HG03039 (cell line): ENCODE measurements around the gene EPN2.

Experiments
- ATAC-seq: cut with Tn5 transposase; IDR thresholded peaks from one replicate; pipeline ENCODE4 v1.9.1; 2021; ENCODE audit warnings: mild to moderate bottlenecking, moderate library complexity; ENCODE audit not compliant: unreplicated experiment

The EPN2 gene

DNA sequence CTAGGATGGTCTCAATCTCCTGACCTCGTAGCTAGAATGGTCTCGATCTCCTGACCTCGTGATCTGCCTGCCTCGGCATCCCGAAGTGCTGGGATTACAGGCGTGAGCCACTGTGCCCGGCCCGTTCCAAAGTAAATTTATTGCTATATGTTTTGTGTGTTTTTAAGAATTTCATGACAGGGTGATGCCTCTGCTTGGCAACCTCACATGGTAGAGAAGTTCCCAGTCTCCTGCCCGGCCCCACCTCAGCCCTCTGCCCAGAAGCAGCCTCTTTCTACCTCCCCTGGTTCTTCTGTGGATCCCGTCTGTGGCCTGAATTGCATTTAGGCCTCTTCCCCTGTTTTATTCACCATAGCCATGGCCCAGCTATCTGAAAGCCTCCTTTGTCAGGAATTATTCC, 70.4 kb downstream of the EPN2 start:
- no peak for ATAC-seq

DNA sequence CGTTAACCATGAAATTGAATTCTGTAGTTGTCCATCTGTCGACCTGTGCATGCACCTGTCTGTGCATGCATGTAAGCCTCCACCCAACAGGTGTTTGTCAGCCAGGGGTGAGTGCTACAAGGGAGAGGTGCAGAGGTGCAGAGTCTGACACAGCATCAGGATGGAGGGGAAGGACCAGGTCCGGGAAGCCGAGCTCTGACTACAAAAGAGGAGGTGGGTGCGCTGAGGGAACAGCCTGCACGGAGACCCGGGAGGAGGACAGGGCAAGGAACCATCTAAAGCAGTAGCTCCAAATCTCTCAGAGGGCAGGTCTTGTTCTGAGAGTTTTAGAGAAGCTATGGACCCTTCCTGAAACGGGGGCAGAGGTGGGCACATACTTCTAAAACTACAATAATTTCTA, 71.2 kb downstream of the EPN2 start:
- ATAC-seq: no peak

DNA sequence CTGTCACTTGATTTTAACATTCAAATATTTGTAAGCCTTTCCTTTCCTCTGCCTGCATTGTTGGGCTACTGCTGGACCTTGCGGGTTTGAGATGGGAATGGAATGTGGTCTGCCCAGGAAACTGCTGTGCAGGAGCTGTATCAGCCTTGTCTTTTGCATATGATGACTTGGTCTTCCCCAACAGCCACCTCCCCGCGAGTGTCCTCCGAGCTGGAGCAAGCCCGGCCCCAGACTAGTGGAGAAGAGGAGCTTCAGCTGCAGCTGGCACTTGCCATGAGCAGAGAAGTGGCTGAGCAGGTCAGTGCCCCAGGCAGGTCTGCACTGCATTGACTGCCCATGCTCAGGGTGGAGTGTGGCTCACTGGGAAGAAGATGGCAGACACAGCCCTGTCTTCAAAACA, 72.5 kb downstream of the EPN2 start:
- no peak for ATAC-seq

DNA sequence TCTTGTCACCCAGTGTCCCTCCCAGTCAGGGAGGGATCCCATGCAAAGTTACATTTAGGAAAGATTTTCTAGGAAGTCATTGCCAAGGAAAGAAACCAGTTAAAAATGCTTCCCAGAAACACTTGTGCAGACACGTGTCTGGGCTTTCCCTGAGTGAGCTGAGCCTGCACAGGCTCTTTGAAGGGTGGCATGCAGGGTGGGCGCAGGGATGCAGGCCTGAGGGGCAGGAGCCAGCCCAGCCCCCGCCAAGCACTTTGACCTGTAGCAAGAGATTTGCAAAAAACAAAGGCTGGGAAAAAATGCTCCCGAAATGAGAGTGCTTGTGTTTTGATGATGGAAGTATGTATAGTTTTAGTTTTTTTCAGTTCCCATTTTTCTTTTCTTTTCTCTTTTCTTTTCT, 73.0 kb downstream of the EPN2 start:
- no peak for ATAC-seq

DNA sequence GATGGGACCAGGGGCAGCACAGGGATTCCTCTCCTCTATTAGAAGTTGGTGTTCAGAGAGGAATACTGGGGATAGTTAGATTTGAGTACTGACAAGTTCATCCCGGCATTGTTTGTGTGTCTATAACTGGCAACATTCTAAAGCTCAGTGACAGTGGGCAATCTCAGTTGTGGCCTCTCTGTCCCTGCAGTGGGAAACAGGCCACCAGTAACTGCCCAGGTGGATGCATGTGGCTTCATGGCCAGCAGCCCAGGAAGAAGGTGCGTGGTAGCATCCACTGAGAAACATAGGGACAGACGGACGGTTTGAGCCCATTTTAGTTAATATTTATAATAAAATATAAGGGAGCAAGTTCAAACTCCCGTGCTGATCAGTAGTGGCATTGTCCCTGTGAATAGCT, 73.8 kb downstream of the EPN2 start:
- no peak for ATAC-seq

DNA sequence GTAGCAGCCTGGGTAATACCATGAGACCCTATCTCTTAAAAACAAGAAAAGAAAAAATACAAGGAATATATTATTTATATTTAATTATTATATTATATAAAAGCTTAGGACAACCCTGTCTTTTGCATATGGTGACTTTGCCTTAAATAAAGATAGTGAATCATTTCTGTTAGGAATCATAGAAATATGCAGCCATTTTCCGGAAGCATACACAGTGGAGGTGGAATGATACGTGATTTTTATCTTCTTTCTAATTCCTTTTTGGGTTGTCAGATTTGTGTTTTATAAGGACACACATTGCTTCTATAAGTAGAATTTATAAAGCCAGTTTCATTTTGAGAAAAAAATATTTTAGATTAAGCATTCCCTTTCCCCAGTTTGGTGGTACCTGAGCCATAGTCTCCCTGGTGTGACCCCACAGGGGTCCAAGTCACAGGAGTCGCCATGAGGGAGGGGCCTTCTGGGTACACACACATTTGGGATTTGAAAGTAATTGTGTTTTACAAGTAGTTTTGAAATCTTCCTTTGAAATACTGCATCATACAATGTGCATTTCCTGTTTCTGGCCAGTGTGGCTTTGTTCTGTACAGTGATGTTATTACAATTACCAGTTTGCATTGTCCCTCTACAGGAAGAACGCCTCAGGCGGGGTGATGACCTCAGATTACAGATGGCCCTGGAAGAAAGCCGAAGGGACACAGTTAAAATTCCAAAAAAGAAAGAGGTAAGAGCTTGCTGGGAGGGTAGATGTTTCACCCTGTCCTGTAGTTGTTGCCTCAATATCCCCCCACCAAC, 74.5 kb downstream of the EPN2 start:
- no peak for ATAC-seq

DNA sequence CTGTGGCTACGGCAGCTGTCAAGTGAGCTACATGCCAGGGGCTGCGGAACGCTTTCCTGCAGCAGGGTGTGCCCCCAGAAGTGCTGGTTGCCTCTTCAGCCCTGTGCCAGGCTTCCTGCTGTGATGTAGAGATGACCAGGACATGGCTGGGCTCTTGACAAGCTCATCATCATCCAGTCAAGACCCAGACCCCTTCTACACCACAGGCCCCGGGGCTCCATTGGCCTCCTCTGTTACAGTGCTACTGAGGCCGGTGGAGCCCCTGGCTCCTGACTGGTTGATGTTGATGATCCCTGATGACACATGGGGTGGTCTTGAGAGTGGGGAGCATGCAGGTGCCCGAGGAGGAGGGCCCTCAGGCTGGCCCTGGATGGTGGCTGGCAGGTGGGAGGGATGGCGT, 75.2 kb downstream of the EPN2 start:
- no peak for ATAC-seq

DNA sequence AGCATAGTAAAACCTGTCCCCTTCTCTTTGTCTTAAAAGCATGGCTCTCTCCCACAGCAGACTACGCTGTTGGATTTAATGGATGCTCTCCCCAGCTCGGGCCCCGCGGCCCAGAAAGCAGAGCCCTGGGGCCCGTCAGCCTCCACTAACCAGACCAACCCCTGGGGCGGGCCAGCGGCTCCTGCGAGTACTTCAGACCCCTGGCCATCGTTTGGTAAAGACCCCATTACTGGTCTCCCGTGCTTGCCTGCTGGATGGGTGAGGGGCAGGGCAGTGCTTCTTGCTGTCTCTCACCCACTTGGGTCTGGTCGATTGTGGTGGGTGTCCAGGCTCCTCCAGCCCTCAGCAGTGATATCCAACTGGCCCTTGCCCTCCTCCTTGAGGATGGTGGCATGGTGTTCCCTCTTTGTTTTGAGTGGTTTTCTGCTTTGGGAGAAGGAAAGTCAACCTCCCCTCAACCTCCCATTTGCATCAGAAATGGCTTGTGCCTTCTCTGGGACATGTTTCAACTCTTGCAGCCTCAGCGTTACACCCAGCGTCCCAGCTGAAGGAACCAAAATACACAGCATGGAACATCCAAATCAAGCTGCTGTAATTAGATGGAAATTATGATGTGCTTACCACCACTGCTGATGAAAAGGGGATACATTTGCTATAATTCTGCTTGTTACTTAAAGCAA, 76.0 kb downstream of the EPN2 start:
- no peak for ATAC-seq

DNA sequence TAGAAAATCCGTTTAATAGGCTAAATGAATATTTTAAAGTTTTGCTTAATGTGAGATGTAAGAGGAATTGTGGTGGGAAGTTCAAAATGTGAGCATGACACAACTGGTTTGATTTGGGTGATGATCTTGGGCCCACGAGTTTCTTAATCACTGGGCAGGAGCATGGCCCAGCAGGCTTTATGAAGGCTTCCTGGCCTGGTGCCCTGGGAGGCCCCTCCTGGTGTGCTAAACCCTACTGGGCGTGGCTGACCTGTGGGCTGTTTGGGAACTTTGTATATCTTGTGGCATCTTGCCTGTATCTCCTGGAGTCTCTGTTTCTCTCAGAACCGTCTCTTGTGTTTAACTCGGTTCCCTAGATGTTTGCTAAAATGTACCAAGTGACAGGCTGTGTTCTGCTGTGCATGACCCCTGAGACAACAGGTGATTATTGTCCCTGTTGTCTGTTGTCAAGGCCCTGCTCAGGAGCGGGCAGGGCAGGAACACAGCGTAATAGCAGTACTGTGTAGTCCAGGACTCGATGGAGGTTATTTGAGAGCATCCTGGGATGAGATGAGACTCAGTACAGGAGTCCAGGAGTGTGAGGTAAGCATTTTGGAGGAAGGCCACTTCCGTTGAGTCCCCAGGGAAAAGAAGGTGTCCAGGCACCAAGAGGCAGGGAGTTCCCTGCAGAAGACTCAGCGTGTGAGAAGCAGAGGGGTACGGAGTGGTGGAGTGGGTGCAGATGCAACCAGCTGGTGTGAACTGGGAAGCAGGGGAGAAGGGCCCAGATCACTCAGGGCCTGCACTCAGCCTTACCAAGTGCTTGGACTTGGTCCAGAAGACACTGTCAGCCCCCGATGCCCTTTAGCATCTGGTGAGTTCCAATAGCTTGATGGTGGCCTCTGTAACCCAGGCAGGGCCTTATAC, 76.8 kb downstream of the EPN2 start:
- no peak for ATAC-seq

DNA sequence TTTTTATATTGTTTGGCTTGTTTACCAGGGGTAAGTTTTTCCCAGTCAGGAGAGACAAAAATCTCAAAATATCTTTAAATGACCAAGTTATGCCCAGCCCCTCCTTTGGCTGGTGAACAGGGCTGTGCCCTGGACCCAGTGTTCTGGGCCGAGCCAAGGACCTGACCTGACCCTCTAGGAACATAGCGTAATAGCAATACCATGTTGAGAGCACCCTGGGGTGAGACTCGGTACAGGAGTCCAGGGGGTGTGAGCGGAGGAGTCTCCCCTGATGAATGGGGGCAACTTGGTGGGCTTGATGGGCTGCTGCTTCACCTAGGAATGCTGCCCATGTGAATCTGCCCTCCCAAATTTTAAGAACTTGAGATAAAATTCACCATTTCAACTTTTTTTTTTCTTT, 77.9 kb downstream of the EPN2 start:
- ATAC-seq: no peak

DNA sequence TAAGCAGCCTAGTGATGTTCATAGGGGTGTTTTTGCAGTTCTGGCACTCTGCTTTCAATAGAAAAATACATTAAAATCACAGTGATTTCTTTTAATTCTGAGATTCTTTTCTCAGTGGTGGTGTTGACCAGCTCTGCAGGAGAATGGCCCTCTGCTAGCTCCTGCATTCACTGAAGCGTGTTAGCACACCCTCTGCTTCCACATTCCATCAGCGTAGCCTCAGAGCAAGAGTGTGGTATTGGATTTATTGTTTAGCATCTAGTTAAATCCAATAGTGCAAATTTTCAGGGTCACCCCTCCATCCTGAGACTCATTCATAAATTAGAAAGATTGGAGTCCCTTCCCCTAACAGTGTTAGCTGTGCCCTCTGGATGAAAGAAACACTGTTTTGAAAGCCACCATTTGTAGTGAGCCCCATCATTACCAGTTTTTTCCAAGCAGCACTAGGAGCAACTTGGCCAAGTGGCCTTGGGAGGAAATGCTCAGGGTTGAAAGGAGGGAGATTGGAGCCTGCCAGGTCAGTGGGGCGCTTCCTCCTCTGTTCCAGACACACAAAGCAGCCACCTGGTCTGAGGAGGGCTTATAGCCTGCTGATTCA, 79.7 kb downstream of the EPN2 start:
- no peak for ATAC-seq

DNA sequence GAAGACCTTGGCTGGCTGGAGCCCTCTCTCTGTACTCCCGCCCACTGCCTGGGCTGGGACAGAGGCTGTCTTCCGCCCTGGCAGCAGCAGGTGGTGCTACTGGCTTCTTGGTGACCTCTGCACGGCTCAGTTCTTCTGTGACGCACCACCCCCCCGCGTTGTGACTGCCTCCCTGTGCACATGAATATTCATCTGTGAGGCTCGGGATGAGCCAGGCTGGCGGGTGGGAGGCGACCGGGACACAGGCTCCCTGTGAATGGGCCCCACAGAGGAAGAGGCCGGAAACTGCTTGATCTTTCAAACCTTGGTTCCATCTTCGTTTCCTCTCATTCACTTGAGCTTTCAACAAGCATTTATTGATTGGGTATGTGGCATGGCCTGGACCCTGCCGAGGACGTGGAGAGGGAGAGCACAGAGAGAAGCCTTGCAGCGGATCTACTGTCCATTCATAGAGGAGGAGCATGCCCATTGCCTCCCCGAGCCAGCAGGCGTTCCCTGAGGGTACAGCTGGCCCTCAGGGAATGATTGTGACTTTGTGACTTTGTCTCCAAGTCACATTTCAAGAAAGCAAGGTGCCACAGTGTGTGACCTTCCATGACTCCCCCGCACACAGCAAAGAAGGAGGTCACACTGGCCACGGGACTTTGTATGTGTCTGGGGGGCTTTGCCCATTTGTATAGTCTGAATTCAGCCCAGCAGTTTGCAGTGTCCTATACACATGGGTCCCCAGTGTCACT, 80.4 kb downstream of the EPN2 start:
- no peak for ATAC-seq

DNA sequence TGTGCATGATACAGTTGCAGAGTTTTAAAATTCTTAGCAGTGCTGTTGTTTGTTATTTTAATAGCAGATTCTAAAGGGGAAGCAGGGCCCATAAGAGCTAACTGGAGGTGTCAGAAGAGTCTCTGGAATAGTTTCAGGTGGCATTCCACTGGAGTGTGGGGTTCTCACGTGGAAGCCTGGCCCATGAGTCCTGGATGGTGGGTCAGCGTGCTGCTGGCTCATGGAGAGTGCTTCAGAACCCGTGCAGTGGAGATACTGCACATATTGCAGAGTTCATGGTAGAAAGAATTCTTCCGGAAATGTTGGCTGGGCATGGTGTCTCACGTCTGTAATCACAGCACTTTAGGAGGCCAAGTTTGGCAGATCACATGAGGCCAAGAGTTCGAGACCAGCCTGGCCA, 81.4 kb downstream of the EPN2 start:
- ATAC-seq: no peak

DNA sequence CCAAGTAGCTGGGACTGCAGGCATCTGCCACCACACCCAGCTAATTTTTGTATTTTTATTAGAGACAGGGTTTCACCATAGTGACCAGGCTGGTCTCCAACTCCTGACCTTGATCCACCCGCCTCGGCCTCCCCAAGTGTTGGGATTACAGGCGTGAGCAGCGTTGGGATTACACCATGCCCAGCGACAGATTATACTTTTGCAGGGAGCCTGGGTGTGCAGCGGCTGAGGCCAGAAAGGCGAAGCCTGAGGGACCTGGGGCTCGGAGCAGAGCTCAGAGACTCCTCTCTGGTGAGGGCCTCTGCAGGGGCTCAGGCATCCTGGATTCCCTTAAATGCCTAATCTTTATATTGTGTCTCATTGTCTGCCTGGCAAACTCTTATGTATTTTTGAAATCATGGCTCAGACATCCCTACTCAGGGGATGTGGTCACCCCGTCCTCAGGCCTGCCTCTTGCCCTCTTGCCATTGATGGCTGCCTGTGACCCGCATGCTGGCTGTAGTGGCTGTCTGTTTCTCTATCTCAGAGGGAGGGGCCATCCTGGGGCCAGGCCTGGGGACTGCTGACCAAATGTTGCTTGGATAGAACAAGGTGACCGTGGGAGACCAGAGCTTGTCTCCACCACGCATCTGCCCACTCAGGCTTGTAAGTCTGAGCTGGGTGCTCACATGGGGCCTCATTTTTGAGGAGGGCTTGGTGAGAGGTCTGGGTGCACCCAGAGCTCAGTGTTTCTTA, 82.8 kb downstream of the EPN2 start:
- ATAC-seq: no peak

DNA sequence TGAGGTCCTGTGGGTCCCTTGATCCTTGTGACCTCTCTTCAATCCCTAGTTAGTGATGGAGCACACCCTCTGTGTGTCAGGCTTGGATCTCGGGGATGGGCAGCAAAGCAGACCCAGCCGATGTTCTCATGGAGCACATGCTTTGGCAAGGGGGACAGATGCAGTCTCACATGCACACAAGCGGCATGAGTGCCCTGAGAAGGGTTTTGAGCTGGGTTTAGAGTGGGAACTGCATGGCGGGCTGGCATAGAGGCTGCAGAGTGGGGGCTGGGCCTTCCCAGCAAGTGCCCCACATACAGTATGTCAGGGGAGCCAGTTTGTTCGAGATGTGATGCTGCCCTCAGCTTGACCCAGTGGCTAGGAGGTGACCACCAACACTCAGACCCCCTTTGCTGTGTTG, 83.7 kb downstream of the EPN2 start:
- no peak for ATAC-seq

DNA sequence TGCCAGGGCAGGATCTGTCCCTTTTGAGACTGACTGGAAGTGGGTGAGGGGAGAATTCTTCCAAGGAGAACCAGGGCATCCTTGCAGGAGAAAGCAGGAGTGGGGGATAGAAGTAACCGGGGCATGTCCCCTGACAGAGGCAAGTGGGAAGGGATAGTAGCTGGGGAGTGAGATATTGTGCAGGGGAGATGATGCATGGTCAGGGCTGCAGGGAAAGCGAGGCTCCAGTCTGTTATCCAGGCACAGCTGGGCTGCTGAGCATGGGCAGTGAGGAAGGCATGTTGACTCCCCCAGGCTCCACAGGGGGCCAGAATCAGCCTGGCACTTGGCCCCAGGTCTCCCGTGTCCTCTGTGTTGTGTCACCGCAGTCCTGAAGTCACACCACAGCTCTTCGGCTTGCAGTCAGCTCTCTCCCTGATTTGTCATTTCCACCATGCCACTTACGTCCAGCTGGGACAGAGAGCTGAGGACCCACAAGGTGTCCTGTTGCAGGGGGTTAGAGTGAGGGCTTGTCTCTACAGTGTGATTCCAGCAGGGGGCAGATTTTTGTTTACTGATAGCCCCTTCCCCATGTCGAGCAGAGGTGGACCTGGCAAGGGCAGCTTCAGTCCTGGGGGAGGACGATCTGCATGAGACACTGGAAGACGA, 84.4 kb downstream of the EPN2 start:
- ATAC-seq: no peak

DNA sequence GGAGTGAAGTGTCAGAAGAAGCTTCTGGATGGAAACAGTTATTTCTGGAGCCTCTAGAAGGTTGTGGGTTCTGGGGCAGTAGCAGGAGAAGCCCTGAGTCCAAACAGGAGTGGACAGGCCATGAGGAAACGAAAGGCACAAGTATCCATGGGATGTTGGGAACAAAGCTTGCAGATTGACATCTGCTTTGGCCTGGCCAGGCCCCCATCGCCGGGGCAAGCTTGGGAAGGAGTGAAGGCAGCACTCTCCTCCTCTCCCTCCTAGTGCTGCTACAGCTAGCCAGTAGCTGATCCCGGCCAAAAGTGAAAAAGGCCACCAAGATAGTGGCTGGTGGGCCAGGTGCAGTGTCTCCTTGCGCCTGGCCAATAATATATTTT, 85.0 kb downstream of the EPN2 start:
- no peak for ATAC-seq

DNA sequence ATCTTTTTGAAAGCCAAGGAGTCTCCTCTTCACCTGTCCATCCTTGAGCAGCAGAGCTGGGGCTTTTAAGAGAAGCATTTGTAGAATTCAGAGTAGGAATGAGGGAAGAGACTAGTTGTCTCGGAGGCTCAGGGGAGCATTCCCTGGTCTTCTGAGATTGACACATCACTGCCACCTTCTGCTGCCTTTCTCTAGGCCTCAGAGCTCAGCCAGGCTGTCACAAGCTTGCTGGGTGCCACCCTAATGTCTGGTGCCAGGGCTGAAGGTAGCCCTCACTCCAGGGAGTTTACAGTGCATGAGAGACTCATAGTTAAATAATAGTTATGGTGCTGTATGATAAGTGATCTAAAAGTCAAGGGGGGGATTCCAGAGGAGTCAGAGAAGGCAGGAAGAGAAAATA, 85.7 kb downstream of the EPN2 start:
- ATAC-seq: no peak

DNA sequence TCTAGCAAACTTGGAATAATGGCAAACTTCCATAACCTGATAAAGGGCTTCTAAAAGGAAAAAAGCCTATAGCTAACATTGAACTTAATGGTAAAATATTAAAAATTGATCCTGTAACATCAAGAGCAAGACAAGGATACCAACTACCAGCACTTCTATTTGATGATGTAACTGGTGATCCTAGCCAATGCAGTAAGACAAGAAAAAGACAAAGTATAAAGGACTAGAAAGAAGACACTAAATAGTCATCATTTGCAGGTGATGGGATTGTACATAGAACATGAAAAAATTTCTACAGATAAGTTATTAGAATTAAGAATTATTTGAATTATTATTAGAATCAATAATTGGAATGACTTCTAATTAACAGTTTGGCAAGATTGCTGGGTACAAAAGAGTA, 88.4 kb downstream of the EPN2 start:
- no peak for ATAC-seq
